Right hindlimb (tissue), 1 donor: ENCODE data around the gene LBP.
"Not testable (repeated sequence)": the region's sequence is repeated elsewhere in the genome, so short reads cannot be mapped to it uniquely, and the experiment has no call there.

ENCODE experiments used
- DNase-seq: peaks from one replicate; pipeline ENCODE4 v3.0.0-alpha.2; 2018

LBP gene

GRCh38 chr20:38346247-38346651, at the start of gene LBP:
Gene LBP, plus strand, starts transcription at chr20:38346482. Its CDS starts 35 bp downstream, at chr20:38346517.
- DNase-seq: no peak

GRCh38 chr20:38297916-38298674, 48.2 kb upstream of the LBP start:
- DNase-seq: no peak

- peak; percentile 84 for DNase-seq
These were observed 47.5 kb upstream of the LBP start for GRCh38 chr20:38298768-38299288.

- no peak for DNase-seq
These were observed 46.3 kb upstream of the LBP start for GRCh38 chr20:38299963-38300362.

GRCh38 chr20:38300438-38300837, 45.8 kb upstream of the LBP start:
- no peak for DNase-seq

GRCh38 chr20:38301309-38301708, 45.0 kb upstream of the LBP start:
- DNase-seq: no peak

- DNase-seq: peak; percentile 63
These were observed 43.5 kb upstream of the LBP start for GRCh38 chr20:38302786-38303185.

GRCh38 chr20:38303908-38304379, 42.3 kb upstream of the LBP start, which contains the start of gene BPI:
Gene BPI, plus strand, starts transcription at chr20:38304156. Its CDS starts 68 bp downstream, at chr20:38304224.
- peak; percentile 79 for DNase-seq

GRCh38 chr20:38304845-38305447, 41.3 kb upstream of the LBP start:
- DNase-seq: no peak

- no peak for DNase-seq
These were observed 40.7 kb upstream of the LBP start for GRCh38 chr20:38305541-38305940.

GRCh38 chr20:38306379-38306778, 39.9 kb upstream of the LBP start:
- no peak for DNase-seq

- no peak for DNase-seq
These were observed 38.8 kb upstream of the LBP start for GRCh38 chr20:38307371-38308046.

GRCh38 chr20:38308047-38308438, 38.2 kb upstream of the LBP start:
- no peak for DNase-seq

- DNase-seq: no peak
These were observed 37.8 kb upstream of the LBP start for GRCh38 chr20:38308447-38308846.

- DNase-seq: no peak
These were observed 35.2 kb upstream of the LBP start for GRCh38 chr20:38311091-38311490.

- DNase-seq: no peak
These were observed 34.8 kb upstream of the LBP start for GRCh38 chr20:38311491-38311890.

GRCh38 chr20:38313676-38314075, 32.6 kb upstream of the LBP start:
- no peak for DNase-seq

GRCh38 chr20:38314350-38314749, 31.9 kb upstream of the LBP start:
- not testable (repeated sequence) for DNase-seq

- DNase-seq: no peak
These were observed 30.9 kb upstream of the LBP start for GRCh38 chr20:38315290-38315966.

GRCh38 chr20:38316341-38316740, 29.9 kb upstream of the LBP start:
- DNase-seq: no peak

GRCh38 chr20:38317422-38317821, 28.9 kb upstream of the LBP start:
- DNase-seq: no peak

GRCh38 chr20:38320221-38320620, 26.1 kb upstream of the LBP start:
- no peak for DNase-seq
